HCT116 (cell line): Measurements from ENCODE around the gene FAM168A. TPM values are rescaled to one million over a fixed set of nuclear protein-coding genes. Genes with fewer than 3 reads are reported as not detected.

Experiments used
- total RNA-seq: library from RNA; stranded (reverse); gene quantifications from one replicate; pipeline ENCODE4 v1.2.1, GENCODE V29; 2021; ENCODE audit not compliant: unreplicated experiment

FAM168A gene
- total RNA-seq, 1 experiment from 2014 or later: 31.5 TPM

Other genes with a start within 250 kb of the FAM168A start
- 13.8 TPM for gene RELT, start 221.7 kb downstream of the FAM168A start, total RNA-seq
- 22.9 TPM for gene PLEKHB1, start 48.5 kb upstream of the FAM168A start, total RNA-seq
- gene RAB6A, start 163.0 kb upstream of the FAM168A start, total RNA-seq: 121 TPM
- 66.8 TPM for gene MRPL48, start 189.8 kb upstream of the FAM168A start, total RNA-seq